Measurements from ENCODE around the gene ZNF112. TPM values are rescaled to one million over a fixed set of nuclear protein-coding genes. Genes with fewer than 3 reads are reported as not detected.

The ZNF112 gene
- total RNA-seq, 1 donor from 2014 or later, result 24.8 TPM

- DNase-seq, result no peak
Observed at GRCh38 chr19:44280916-44281315, 75.6 kb downstream of the ZNF112 start.

DNA sequence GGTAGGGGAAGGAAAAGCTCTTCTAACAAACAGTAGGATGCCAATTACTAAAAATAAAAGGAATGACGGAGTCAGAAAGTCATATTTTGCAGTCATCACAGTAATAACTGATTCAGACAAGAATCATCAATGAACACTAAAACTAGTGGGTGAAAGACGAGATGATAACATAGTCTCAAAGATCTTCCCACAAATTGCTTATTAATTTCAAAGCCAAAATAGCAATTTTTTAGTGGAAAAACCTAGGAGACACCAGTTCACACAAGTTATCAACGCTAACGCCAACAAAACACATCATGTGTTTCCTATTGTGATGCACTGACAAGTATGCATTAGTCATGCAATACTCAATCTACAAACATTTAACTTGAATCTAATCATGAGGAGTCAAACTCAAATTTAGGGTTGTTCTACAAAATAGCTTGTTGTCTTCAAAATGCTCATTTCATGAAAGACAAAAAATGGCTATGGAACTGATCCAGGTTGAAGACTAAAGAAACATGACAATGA lies 78.2 kb downstream of the ZNF112 start:
- no peak for DNase-seq

DNA sequence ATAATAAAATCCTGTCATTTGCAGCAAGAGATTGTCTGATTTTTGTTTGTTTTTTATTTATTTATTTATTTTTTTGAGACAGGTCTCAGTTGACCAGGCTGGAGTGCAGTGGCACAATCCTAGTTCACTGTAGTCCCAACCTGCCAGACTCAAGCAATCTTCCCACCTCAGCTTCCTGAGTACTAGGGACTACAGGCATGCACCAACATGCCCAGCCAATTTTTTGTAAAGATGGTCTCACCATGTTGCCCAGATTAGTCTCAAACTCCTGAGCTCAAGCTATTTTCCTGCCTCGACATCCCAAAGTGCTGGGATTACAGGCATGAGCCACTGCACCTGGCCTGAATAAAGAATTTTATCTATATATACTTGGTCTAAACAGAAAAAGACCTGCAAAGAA lies 79.1 kb downstream of the ZNF112 start:
- DNase-seq, result no peak

Small RNA genes within 50 kb of the gene (small RNA-seq; reads per million reads assigned to genes)
- not detected for gene NDUFA3P1

Other genes with a start within 250 kb of the ZNF112 start
- 13.1 TPM for gene ZNF225, start 243.3 kb downstream of the ZNF112 start, total RNA-seq
- gene ZNF234, start 215.1 kb downstream of the ZNF112 start, total RNA-seq, result 25.9 TPM
- 53.0 TPM for gene ZNF226, start 191.6 kb downstream of the ZNF112 start, total RNA-seq
- gene ZNF227, start 144.1 kb downstream of the ZNF112 start, total RNA-seq, result 45.5 TPM
- gene ZNF233, start 96.8 kb downstream of the ZNF112 start, total RNA-seq, result 13.1 TPM
- 19.0 TPM for gene ZNF235, start 51.7 kb downstream of the ZNF112 start, total RNA-seq
- gene ZNF285, start 44.9 kb upstream of the ZNF112 start, total RNA-seq, result 36.3 TPM
- gene ZNF229, start 91.8 kb upstream of the ZNF112 start, total RNA-seq, result 23.1 TPM
- gene ZNF180, start 143.8 kb upstream of the ZNF112 start, total RNA-seq, result 19.5 TPM
- gene CEACAM20, start 173.0 kb upstream of the ZNF112 start, total RNA-seq, result not detected